Calu3 (cell line): Measurements from ENCODE around the gene CYB561A3. TPM values are rescaled to one million over a fixed set of nuclear protein-coding genes. Genes with fewer than 3 reads are reported as not detected.

Source experiments
- BruUV-seq: library from RNA; stranded (reverse); fragments of 400-500 nt; replicated peaks from 2 replicates; lab custom pipeline; 2021; lab: Mats Ljungman, UMichigan
- CTCF ChIA-PET: fragments of 300-600 bp; sonication (Branson Sonifier 250); formaldehyde crosslinking; loops from one replicate; lab custom pipeline; 2022; ENCODE audit warnings: antibody characterized with exemption; lab: Charles Lee
- DNase-seq: peaks from one replicate; pipeline ENCODE4 v3.0.0; 2022
- H3K27ac Mint-ChIP-seq: one replicate; pipeline ENCODE4 v1.8.0; 2022; ENCODE audit warnings: mixed read lengths; ENCODE audit not compliant: unreplicated experiment
- H3K27me3 Mint-ChIP-seq: one replicate; pipeline ENCODE4 v1.8.0; 2022; ENCODE audit warnings: mixed read lengths; ENCODE audit not compliant: unreplicated experiment
- H3K36me3 Mint-ChIP-seq: one replicate; pipeline ENCODE4 v1.8.0; 2022; ENCODE audit warnings: mild to moderate bottlenecking, moderate library complexity, mixed read lengths; ENCODE audit not compliant: insufficient read depth, unreplicated experiment
- H3K4me1 Mint-ChIP-seq: one replicate; pipeline ENCODE4 v1.8.0; 2022; ENCODE audit warnings: mild to moderate bottlenecking, low read depth, mixed read lengths; ENCODE audit not compliant: unreplicated experiment
- H3K4me3 Mint-ChIP-seq: one replicate; pipeline ENCODE4 v1.8.0; 2022; ENCODE audit warnings: mild to moderate bottlenecking, low read depth, moderate library complexity, mixed read lengths; ENCODE audit not compliant: unreplicated experiment
- H3K9me3 Mint-ChIP-seq: one replicate; pipeline ENCODE4 v1.8.0; 2022; ENCODE audit warnings: low read depth, mixed read lengths; ENCODE audit not compliant: unreplicated experiment
- intact Hi-C: fragments of 100-400 bp; cut with micrococcal nuclease; formaldehyde crosslinking; loops from one replicate; pipeline ENCODE4 v1.10.0; 2022; ENCODE audit not compliant: unreplicated experiment
- total RNA-seq: library from RNA; stranded (reverse); gene quantifications from 2 replicates; pipeline ENCODE4 v1.2.3, GENCODE V29; 2022
- TF ChIP-seq, protein P1 (sequence below): fragments of 200-600 bp; IDR thresholded peaks from one replicate; pipeline ENCODE4 v1.8.0; 2022; ENCODE audit warnings: antibody characterized with exemption; ENCODE audit not compliant: unreplicated experiment

Gene CYB561A3
- total RNA-seq, 1 experiment from 2014 or later = 39.2 TPM

DNA sequence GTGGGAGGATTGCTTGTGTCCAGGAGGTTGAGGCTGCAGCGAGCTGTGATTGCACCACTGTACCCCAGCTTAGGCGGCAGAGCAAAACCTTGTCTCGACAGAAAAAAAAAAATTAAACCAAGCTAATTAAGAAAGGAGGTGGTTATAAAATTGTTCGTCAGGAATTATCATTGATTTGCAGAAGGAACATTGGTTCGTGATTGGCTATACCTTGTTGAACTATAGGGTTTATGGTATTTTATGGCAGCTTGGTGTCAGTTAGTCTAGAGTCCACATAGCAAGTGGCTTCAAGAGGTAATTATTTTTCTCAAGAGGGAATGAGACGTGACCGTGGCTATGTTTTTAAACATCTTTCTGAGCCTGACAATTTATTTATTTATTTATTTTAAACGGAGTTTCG lies 19.2 kb upstream of the CYB561A3 start:
- no peaks in the 10 kb centered on the region for H3K9me3 Mint-ChIP-seq
- DNase-seq = no peak
- TF ChIP-seq, protein P1, sequence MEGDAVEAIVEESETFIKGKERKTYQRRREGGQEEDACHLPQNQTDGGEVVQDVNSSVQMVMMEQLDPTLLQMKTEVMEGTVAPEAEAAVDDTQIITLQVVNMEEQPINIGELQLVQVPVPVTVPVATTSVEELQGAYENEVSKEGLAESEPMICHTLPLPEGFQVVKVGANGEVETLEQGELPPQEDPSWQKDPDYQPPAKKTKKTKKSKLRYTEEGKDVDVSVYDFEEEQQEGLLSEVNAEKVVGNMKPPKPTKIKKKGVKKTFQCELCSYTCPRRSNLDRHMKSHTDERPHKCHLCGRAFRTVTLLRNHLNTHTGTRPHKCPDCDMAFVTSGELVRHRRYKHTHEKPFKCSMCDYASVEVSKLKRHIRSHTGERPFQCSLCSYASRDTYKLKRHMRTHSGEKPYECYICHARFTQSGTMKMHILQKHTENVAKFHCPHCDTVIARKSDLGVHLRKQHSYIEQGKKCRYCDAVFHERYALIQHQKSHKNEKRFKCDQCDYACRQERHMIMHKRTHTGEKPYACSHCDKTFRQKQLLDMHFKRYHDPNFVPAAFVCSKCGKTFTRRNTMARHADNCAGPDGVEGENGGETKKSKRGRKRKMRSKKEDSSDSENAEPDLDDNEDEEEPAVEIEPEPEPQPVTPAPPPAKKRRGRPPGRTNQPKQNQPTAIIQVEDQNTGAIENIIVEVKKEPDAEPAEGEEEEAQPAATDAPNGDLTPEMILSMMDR = no peak
- no peak overlapping the region for H3K27ac Mint-ChIP-seq
- no TSS peak for BruUV-seq
- no peaks in the 10 kb centered on the region for H3K27me3 Mint-ChIP-seq
- CTCF ChIA-PET = no interaction called here
- no peaks in the 10 kb centered on the region for H3K36me3 Mint-ChIP-seq
- no peak overlapping the region for H3K4me3 Mint-ChIP-seq
- intact Hi-C loops = loop anchor here (10.0 kb wide), 1 partner anchor 126 kb away; no protein-coding TSS in a partner anchor
- H3K4me1 Mint-ChIP-seq = no peaks in the 10 kb centered on the region

DNA sequence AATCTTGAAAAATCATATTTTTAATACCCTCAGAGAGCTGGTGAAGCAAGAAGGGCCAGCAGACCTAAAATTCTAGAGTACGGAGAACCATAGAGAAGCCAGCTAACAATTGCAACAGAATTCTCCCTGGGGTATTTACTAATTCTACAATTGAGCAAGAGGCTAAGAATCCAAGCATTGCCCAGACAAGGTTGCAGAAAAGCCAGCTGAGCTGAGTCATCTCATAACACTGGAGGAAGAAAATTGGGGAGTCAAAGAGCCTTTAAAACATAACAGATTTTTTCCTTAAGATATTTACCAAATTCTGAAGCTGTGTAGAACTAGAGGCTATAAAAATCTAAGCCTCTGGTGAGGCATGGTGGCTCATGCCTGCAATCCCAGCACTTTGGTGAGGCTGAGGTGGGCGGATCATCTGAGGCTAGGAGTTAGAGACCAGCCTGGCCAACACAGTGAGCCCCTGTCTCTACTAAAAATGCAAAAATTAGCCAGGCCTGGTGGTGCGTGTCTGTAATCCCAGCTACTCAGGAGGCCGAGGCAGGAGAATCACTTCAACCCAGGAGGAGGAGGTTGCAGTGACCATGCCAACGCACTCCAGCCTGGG lies 17.1 kb upstream of the CYB561A3 start:
- no peaks in the 10 kb centered on the region for H3K27me3 Mint-ChIP-seq
- no peak for DNase-seq
- intact Hi-C loops = no loop called here
- no peak overlapping the region for H3K27ac Mint-ChIP-seq
- TF ChIP-seq, protein P1 = no peak
- H3K9me3 Mint-ChIP-seq = no peaks in the 10 kb centered on the region
- CTCF ChIA-PET = no interaction called here
- H3K36me3 Mint-ChIP-seq = no peaks in the 10 kb centered on the region
- BruUV-seq = no TSS peak
- H3K4me3 Mint-ChIP-seq = no peak overlapping the region
- H3K4me1 Mint-ChIP-seq = no peaks in the 10 kb centered on the region

DNA sequence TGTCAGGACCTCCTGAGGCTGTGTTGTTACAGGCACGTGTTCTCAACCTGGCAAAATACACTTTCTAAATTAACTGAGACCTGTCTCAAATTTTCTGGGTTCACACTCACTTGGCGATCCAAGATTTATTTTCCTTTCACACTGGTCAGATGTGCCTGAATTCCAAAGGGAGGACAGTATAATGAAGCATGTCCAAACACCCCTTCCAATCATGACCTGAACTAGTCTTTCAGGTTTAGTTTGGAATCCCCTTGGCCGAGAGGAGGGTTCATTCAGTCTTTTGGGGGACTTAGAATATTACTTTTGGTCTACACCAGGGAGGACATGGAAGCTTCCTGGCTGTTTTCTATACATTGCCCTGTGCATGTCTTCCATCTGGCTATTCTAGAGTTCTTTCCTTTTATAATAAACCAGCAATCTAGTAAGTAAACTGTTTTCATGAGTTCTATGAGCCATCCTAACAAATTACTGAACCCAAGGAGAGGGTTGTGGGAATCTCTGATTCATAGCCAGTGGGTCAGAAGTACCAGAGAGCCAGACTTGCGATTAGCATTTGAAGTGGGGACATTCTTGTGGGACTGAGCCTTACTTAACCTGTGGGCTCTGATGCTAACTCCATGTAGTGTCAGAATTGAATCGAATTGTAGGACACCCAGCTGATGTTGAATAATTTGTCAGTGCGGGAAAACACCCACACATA lies 15.9 kb upstream of the CYB561A3 start:
- no peaks in the 10 kb centered on the region for H3K4me1 Mint-ChIP-seq
- H3K27ac Mint-ChIP-seq = no peak overlapping the region
- no peak for DNase-seq
- no peak overlapping the region for H3K4me3 Mint-ChIP-seq
- no peaks in the 10 kb centered on the region for H3K36me3 Mint-ChIP-seq
- no peaks in the 10 kb centered on the region for H3K27me3 Mint-ChIP-seq
- H3K9me3 Mint-ChIP-seq = no peaks in the 10 kb centered on the region
- CTCF ChIA-PET = no interaction called here
- TF ChIP-seq, protein P1 = no peak
- intact Hi-C loops = no loop called here
- BruUV-seq = no TSS peak

DNA sequence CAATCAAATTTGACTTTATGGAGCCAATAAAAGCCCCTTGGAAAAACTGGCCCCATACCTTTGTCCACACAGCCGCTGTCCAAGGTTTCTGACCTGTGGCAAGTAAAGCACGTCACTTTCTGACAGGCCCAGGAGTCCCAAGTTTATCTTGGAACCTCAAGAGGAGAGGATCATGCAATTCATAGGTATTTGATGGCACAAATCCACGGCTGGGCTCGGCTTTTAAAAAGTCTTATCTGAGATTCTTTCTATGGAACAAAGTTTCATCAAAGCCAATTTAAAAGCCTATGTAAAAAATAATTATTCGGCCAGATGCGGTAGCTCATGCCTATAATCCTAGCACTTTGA lies 14.1 kb upstream of the CYB561A3 start:
- intact Hi-C loops = no loop called here
- Mint-ChIP-seq H3K4me1 (no peaks in the 10 kb centered on the region), H3K4me3 (no peak overlapping the region), H3K27me3 (no peaks in the 10 kb centered on the region), H3K27ac (no peak overlapping the region), H3K9me3 (no peaks in the 10 kb centered on the region), H3K36me3 (no peaks in the 10 kb centered on the region)
- BruUV-seq = no TSS peak
- TF ChIP-seq, protein P1 = no peak
- CTCF ChIA-PET = no interaction called here
- no peak for DNase-seq
